HUES48 (cell line): Measurements from ENCODE around the gene SLC35F4.
A peak's percentile ranks its signal among the peaks of the same experiment; 100 is the strongest.

Experiments
- H3K27ac ChIP-seq: one replicate; pipeline ENCODE4 v1.7.0; 2013; ENCODE audit warnings: low read depth, low read length, inconsistent platforms
- H3K27me3 ChIP-seq: 2 replicates; pipeline ENCODE4 v1.6.1; 2013; ENCODE audit warnings: mild to moderate bottlenecking, low read length; ENCODE audit not compliant: control insufficient read depth, insufficient read depth
- H3K36me3 ChIP-seq: 2 replicates; pipeline ENCODE4 v1.6.1; 2013; ENCODE audit warnings: low read length; ENCODE audit not compliant: control insufficient read depth, insufficient read depth
- H3K4me1 ChIP-seq: 2 replicates; pipeline ENCODE4 v1.6.1; 2013; ENCODE audit warnings: mild to moderate bottlenecking, low read length; ENCODE audit not compliant: control insufficient read depth, insufficient read depth
- H3K4me3 ChIP-seq: 2 replicates; pipeline ENCODE4 v1.5.1; 2013; ENCODE audit warnings: mild to moderate bottlenecking, low read depth, low read length
- H3K9ac ChIP-seq: 2 replicates; pipeline ENCODE4 v1.6.1; 2013; ENCODE audit warnings: mild to moderate bottlenecking, low read depth, low read length, moderate library complexity
- H3K9me3 ChIP-seq: 2 replicates; pipeline ENCODE4 v1.6.1; 2013; ENCODE audit warnings: low read length; ENCODE audit not compliant: control insufficient read depth, insufficient read depth

The SLC35F4 gene

DNA sequence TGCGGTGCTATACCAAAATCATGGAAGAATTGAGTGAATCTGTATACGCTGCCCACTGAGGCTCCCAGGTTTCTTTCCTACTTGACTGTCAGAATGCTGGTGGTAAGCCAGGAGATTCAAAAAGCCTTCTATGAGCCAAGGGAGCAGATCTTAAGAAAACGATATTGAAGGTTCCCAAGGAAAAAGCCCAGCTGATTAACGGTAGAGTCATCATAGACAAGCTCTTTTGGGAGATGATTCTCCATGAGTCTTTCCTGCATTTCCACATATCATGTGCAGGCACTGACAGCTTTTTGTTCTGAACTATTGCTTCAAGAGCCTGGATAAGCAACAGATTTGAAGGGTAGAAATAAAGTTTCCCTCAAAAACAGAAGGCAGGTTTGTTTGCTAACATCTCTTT is 17.5 kb downstream of the SLC35F4 start:
- Histone ChIP-seq H3K9me3 (no peaks in the 10 kb centered on the region), H3K9ac (no peak overlapping the region), H3K27ac (no peak overlapping the region), H3K4me1 (no peaks in the 10 kb centered on the region), H3K27me3 (no peaks in the 10 kb centered on the region), H3K4me3 (no peak overlapping the region), H3K36me3 (no peaks in the 10 kb centered on the region)

DNA sequence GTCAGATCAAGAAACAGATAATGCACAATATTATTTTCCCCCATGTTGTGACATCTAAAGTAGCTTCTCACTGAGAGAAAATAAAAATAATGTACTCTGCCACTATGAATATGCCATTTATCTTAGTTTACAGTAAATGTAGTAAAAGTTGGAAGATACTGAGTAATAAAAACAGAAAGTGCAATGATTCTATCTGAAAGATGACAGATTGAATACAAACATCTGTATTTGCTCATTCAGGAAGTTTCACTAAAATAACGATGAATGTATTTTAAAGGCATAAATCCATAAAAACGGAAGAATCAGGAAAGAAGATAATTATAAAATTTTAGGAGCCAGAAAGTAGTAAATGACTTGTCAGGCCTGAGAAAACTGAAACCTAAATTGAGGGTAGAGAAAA is 18.2 kb downstream of the SLC35F4 start:
- Histone ChIP-seq H3K27me3 (no peaks in the 10 kb centered on the region), H3K9me3 (no peaks in the 10 kb centered on the region), H3K9ac (no peak overlapping the region), H3K36me3 (no peaks in the 10 kb centered on the region), H3K27ac (no peak overlapping the region), H3K4me3 (no peak overlapping the region), H3K4me1 (no peaks in the 10 kb centered on the region)

DNA sequence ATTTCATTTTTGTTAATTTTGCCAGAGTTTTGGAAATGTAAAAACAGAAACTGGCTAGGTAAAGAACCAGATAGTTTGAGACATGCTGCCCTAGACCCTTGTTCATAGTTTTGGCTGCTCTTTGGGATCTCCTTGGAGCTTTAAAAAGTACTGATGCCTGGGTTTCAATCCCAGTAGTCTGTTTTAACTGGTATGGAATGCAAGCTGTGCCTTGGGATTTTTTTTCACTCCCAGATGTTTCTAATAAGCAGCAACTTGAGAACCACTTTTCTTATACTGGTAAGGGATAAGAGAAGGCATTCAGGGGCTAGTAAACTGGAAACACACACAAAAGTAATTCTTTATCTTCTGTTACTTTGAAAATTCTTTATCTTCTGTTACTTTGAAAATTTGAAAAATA is 18.8 kb downstream of the SLC35F4 start:
- no peak overlapping the region for H3K9ac ChIP-seq
- H3K4me1 ChIP-seq: no peaks in the 10 kb centered on the region
- H3K4me3 ChIP-seq: no peak overlapping the region
- no peaks in the 10 kb centered on the region for H3K9me3 ChIP-seq
- no peaks in the 10 kb centered on the region for H3K27me3 ChIP-seq
- no peaks in the 10 kb centered on the region for H3K36me3 ChIP-seq
- H3K27ac ChIP-seq: no peak overlapping the region

DNA sequence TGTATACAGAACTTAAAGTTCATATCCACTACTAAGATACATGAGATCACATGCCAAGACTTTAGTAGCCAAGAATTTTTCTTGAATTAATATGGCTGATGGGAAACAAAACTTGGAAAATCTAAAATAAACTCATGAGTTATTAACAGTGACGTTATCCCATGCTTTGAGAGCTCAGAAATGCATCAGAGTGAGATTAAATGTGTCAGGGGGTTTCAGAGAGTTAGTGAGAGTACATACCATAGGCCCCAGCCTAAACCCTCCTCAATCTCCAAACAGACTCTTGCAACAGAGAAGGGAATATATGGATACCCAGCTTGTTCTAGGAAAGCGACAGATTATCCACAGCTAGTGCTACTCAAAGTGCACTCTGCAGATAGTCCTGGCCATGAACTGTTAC is 19.3 kb downstream of the SLC35F4 start:
- Histone ChIP-seq H3K27me3 (no peaks in the 10 kb centered on the region), H3K9ac (no peak overlapping the region), H3K27ac (no peak overlapping the region), H3K4me3 (no peak overlapping the region), H3K9me3 (no peaks in the 10 kb centered on the region), H3K4me1 (no peaks in the 10 kb centered on the region), H3K36me3 (no peaks in the 10 kb centered on the region)

DNA sequence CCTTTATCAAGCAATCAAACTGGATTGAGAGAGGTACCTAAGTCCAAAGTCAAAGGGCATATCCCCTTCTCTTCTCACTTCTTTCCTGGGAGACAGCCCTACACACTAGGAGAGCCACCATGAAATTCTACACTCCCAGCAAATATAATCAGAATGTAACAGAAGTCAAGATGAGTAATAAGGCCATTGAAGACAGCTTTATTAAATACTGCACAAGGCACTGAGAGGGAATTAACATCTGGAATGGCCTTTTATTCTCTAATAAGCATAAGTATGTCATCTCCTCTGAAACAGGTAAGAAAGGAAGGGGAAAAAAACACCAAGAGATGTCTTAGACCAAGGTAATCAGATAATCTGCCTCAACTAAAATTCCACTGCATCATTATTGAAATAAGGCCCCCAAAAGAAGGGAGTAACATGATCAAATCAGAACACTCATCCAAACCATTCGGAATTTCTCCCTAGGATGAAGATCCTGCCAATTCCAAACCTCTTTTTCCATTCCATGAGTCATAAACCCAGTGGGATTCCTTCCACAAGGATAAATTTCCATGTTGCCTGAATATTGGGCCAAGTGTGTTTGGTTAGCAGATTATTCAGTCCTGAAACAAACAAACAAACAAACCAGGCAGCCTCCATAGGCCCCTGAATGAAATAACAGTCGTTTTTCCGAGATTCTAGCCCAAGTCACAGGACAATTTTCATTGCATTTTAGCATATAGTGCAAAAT is 19.9 kb downstream of the SLC35F4 start:
- Histone ChIP-seq H3K36me3 (no peaks in the 10 kb centered on the region), H3K9me3 (no peaks in the 10 kb centered on the region), H3K4me3 (no peak overlapping the region), H3K27ac (no peak overlapping the region), H3K9ac (no peak overlapping the region), H3K27me3 (no peaks in the 10 kb centered on the region), H3K4me1 (no peaks in the 10 kb centered on the region)

DNA sequence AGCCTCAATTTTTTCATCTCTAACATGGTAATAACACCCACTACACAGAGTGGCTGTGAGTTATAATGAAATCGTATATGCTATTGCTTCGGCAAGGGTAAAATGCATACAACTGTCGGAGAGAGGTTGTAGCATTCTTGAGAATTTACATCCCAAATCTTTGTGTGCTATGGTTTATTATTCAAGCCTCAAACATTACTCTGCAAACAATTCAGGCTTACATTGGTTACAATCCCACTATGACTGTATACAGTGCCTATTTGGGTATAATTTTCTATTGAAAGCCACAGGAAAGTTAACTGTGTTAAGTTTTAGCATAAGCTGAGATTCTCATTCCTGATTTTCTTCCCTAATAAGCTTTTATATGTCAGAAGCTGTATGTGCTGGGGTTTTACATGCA is 20.6 kb downstream of the SLC35F4 start:
- H3K9ac ChIP-seq: no peak overlapping the region
- H3K36me3 ChIP-seq: no peaks in the 10 kb centered on the region
- no peaks in the 10 kb centered on the region for H3K4me1 ChIP-seq
- no peak overlapping the region for H3K27ac ChIP-seq
- no peak overlapping the region for H3K4me3 ChIP-seq
- no peaks in the 10 kb centered on the region for H3K9me3 ChIP-seq
- no peaks in the 10 kb centered on the region for H3K27me3 ChIP-seq

DNA sequence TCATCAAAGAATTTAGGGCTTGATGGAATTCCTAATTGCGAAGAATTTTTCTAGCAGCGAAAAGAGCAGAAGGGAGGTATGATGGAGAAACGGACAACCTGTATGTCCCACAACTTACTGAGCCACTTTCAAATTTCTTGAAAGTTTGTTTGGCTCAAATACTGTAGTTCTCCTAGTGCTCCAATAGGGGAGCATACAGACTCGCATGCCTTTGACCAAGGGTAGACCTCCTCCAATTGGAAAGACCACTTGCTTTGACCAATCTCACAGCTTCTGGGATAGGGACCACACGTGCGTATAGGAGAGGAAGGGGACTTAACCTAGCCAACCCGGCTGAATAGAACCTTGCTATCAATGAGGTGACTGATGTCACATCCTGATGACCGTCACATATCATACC is 28.6 kb downstream of the SLC35F4 start:
- Histone ChIP-seq H3K9ac (no peak overlapping the region), H3K27ac (no peak overlapping the region), H3K4me1 (peaks cover 23% of the 10 kb centered on the region), H3K27me3 (no peaks in the 10 kb centered on the region), H3K9me3 (no peaks in the 10 kb centered on the region), H3K4me3 (no peak overlapping the region), H3K36me3 (no peaks in the 10 kb centered on the region)

DNA sequence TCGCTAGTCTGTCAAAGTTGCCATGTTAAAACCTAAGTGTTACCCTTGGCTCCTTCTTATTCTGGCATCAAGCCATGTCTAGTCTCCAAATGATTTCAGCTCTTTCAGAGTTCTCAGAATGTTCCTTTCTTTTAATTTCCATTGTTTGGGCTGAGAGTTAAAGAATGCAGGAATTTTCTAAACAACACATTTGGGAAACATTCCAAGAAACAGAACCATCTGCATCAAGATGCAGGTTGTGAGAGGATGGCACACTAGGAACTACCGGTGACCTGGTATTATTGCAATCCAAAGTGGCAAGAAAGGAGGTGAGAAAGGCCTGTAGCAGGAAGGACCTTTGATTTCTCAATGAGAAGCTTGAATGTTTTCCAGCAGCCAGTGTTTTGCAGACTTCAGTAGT is 30.1 kb downstream of the SLC35F4 start:
- no peak overlapping the region for H3K9ac ChIP-seq
- peaks cover 25% of the 10 kb centered on the region for H3K4me1 ChIP-seq
- H3K9me3 ChIP-seq: no peaks in the 10 kb centered on the region
- no peak overlapping the region for H3K27ac ChIP-seq
- no peaks in the 10 kb centered on the region for H3K36me3 ChIP-seq
- no peaks in the 10 kb centered on the region for H3K27me3 ChIP-seq
- no peak overlapping the region for H3K4me3 ChIP-seq

DNA sequence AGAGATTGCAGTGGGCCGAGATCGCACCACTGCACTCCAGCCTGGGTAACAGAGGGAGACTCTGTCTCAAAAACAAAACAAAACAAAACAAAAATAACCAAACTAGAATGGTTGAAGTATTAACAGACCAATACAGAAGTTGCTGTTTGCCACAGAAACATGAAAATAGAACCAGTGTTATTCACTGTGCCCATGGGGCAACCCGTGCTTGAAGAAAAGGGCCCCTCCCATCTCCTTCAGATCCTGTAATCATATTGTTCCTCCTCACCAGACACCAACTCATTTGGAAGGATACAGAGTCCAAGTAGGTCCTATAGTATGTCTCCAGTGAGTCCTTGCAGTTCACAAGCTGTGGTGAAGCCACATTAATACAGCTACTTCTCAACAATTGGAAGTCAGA is 30.9 kb downstream of the SLC35F4 start:
- H3K27ac ChIP-seq: no peak overlapping the region
- H3K9ac ChIP-seq: no peak overlapping the region
- H3K4me1 ChIP-seq: peaks cover 25% of the 10 kb centered on the region
- H3K4me3 ChIP-seq: no peak overlapping the region
- no peaks in the 10 kb centered on the region for H3K36me3 ChIP-seq
- H3K9me3 ChIP-seq: no peaks in the 10 kb centered on the region
- no peaks in the 10 kb centered on the region for H3K27me3 ChIP-seq

DNA sequence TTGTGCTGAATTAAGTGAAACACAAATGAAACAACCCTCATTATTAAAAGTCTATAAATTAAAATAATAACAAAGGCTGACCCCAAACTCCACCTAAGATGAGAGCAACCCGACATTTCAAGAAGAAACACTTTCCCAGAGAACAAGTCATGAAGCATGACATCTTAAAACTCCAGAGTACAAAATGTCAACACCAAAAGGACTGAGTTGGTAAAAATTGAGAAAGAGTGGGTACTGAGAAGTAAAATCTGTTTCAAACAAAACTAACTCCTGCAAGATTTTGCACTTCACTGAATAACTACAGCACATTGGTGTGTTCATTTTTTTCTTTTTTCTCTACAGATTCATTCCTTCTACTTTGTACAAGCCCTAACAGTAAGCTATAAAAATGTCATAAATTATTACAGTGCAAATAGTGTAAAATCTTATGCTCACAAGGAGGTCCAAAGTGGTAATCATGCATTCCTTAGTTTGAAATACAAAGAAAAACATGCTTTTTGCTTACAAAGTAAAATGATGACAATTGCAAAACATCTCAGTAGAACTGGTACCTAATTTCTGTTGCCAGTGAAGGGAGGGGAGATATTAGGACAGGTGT is 31.8 kb downstream of the SLC35F4 start:
- Histone ChIP-seq H3K9me3 (no peaks in the 10 kb centered on the region), H3K9ac (no peak overlapping the region), H3K4me3 (no peak overlapping the region), H3K36me3 (no peaks in the 10 kb centered on the region), H3K4me1 (peaks cover 25% of the 10 kb centered on the region), H3K27ac (peak overlapping the region; percentile 16), H3K27me3 (no peaks in the 10 kb centered on the region)

DNA sequence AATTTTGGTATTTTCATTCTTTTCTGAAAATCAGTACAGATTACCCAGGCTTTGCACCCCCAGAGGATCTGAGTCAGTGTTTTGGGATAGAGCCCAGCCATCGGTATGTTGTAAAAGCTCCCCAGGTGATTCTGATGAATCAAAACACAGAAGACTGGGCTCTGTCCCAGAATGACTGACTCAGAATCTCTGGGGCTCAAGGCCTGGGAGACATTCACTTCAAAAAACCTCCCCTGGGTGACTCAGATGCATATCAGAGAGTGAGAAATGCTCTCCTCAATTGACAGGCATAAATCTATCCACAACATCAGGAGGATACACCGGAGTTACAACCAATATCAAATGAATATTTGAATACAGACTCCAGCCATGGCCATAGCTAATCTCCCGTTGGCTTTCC is 32.6 kb downstream of the SLC35F4 start:
- peaks cover 25% of the 10 kb centered on the region for H3K4me1 ChIP-seq
- H3K27me3 ChIP-seq: no peaks in the 10 kb centered on the region
- H3K4me3 ChIP-seq: no peak overlapping the region
- H3K9ac ChIP-seq: no peak overlapping the region
- H3K9me3 ChIP-seq: no peaks in the 10 kb centered on the region
- H3K27ac ChIP-seq: peak overlapping the region; percentile 79
- no peaks in the 10 kb centered on the region for H3K36me3 ChIP-seq
